IMR-90 (cell line): Measurements from ENCODE around the gene ABI3BP. TPM values are rescaled to one million over a fixed set of nuclear protein-coding genes. Genes with fewer than 3 reads are reported as not detected.

ENCODE experiments used
- ATAC-seq: fragments of 200-7000 bp; cut with Tn5 transposase; 2 replicates; pipeline ENCODE4 v1.9.1; 2020; ENCODE audit warnings: low read depth, mild to moderate bottlenecking, moderate library complexity
- BruUV-seq: library from RNA; stranded (reverse); fragments of 400-500 nt; replicated peaks from 2 replicates; lab custom pipeline; 2021; lab: Mats Ljungman, UMichigan
- CTCF ChIA-PET: fragments of 300-600 bp; formaldehyde crosslinking; extraction: SDS; loops from one replicate; lab custom pipeline; 2021; ENCODE audit warnings: antibody characterized with exemption; lab: Yijun Ruan, JAX
- POLR2A ChIA-PET: fragments of 300-600 bp; sonication (Branson Sonifier 250); formaldehyde crosslinking; loops from one replicate; lab custom pipeline; 2022; ENCODE audit warnings: antibody characterized with exemption; ENCODE audit not compliant: unreplicated experiment; lab: Charles Lee
- DNase-seq: peaks from one replicate; pipeline ENCODE4 v3.0.0; 2013
- H2AFZ ChIP-seq: replicated peaks from 2 replicates; pipeline ENCODE3; 2013; ENCODE audit warnings: low read length, mild to moderate bottlenecking; ENCODE audit not compliant: poor library complexity
- H2AK5ac ChIP-seq: 2 replicates; pipeline ENCODE4 v1.6.1; 2013; ENCODE audit warnings: low read depth, low read length, inconsistent platforms
- H2AK9ac ChIP-seq: replicated peaks from 2 replicates; pipeline ENCODE3; 2013; ENCODE audit warnings: mild to moderate bottlenecking, low read depth, low read length, moderate library complexity; ENCODE audit not compliant: poor library complexity
- H2BK120ac ChIP-seq: 2 replicates; pipeline ENCODE4 v1.6.1; 2013; ENCODE audit warnings: low read depth, low read length, inconsistent platforms
- H2BK15ac ChIP-seq: 3 replicates; pipeline ENCODE4 v1.6.1; 2013; ENCODE audit warnings: low read depth, low read length, inconsistent platforms
- H2BK20ac ChIP-seq: 2 replicates; pipeline ENCODE4 v1.6.1; 2013; ENCODE audit warnings: low read depth, mild to moderate bottlenecking, inconsistent platforms, low read length, moderate library complexity
- H2BK5ac ChIP-seq: 2 replicates; pipeline ENCODE4 v1.6.1; 2013; ENCODE audit warnings: mild to moderate bottlenecking, low read depth, low read length, inconsistent platforms; ENCODE audit not compliant: poor library complexity, severe bottlenecking
- H3K14ac ChIP-seq: replicated peaks from 2 replicates; pipeline ENCODE4 v1.6.1; 2013; ENCODE audit warnings: low read depth, low read length, inconsistent platforms
- H3K18ac ChIP-seq: 2 replicates; pipeline ENCODE4 v1.6.1; 2013; ENCODE audit warnings: low read depth, low read length, control low read depth
- H3K23ac ChIP-seq: 2 replicates; pipeline ENCODE4 v1.6.1; 2013; ENCODE audit warnings: low read depth, low read length, inconsistent platforms
- H3K27ac ChIP-seq: 2 replicates; pipeline ENCODE4 v1.5.1; 2013; ENCODE audit warnings: mild to moderate bottlenecking, control low read depth, low read length; ENCODE audit not compliant: insufficient read depth
- H3K27me3 ChIP-seq: 2 replicates; pipeline ENCODE4 v1.6.1; 2013; ENCODE audit warnings: low read length; ENCODE audit not compliant: control insufficient read depth, insufficient read depth
- H3K36me3 ChIP-seq: 2 replicates; pipeline ENCODE4 v1.6.1; 2013; ENCODE audit warnings: low read length, mixed read lengths; ENCODE audit not compliant: control insufficient read depth, insufficient read depth
- H3K4ac ChIP-seq: 2 replicates; pipeline ENCODE4 v1.6.1; 2013; ENCODE audit warnings: low read depth, low read length, inconsistent platforms
- H3K4me1 ChIP-seq: 2 replicates; pipeline ENCODE4 v1.6.1; 2013; ENCODE audit warnings: low read length, mixed read lengths; ENCODE audit not compliant: control insufficient read depth, insufficient read depth
- H3K4me2 ChIP-seq: 2 replicates; pipeline ENCODE4 v1.6.1; 2013; ENCODE audit warnings: low read depth, mild to moderate bottlenecking, control low read depth, low read length, moderate library complexity
- H3K4me3 ChIP-seq: 2 replicates; pipeline ENCODE4 v1.5.1; 2013; ENCODE audit warnings: low read depth, mild to moderate bottlenecking, control low read depth, low read length, moderate library complexity; ENCODE audit not compliant: insufficient read depth
- H3K56ac ChIP-seq: 2 replicates; pipeline ENCODE4 v1.6.1; 2013; ENCODE audit warnings: low read length, inconsistent platforms; ENCODE audit not compliant: insufficient read depth; ENCODE audit errors: extremely low read depth
- H3K79me1 ChIP-seq, 2 experiments: 2 replicates each; pipeline ENCODE4 v1.6.1; 2013; ENCODE audit warnings: low read length in 2 of 2, inconsistent platforms in 1 of 2, low read depth in 1 of 2
- H3K9ac ChIP-seq: 2 replicates; pipeline ENCODE4 v1.6.1; 2013; ENCODE audit warnings: low read depth, low read length, control low read depth
- H3K9me1 ChIP-seq: 2 replicates; pipeline ENCODE4 v1.6.1; 2013; ENCODE audit warnings: low read length, inconsistent platforms; ENCODE audit not compliant: insufficient read depth
- H3K9me3 ChIP-seq: 2 replicates; pipeline ENCODE4 v1.6.1; 2013; ENCODE audit warnings: low read length; ENCODE audit not compliant: control insufficient read depth, insufficient read depth
- H4K20me1 ChIP-seq: 2 replicates; pipeline ENCODE4 v1.6.1; 2013; ENCODE audit warnings: low read length, inconsistent platforms; ENCODE audit not compliant: insufficient read depth
- H4K5ac ChIP-seq: 2 replicates; pipeline ENCODE4 v1.6.1; 2013; ENCODE audit warnings: mild to moderate bottlenecking, low read depth, low read length, control low read depth
- H4K8ac ChIP-seq, 2 experiments: 2 replicates each; pipeline ENCODE4 v1.6.1; 2013; ENCODE audit warnings: low read depth in 2 of 2, low read length in 2 of 2, control low read depth in 1 of 2, inconsistent platforms in 1 of 2
- H4K91ac ChIP-seq: 2 replicates; pipeline ENCODE4 v1.6.1; 2013; ENCODE audit warnings: low read depth, low read length, inconsistent platforms; ENCODE audit not compliant: insufficient read depth
- BHLHE40 ChIP-seq: fragments of 150-350 bp; IDR thresholded peaks from 2 replicates; pipeline ENCODE4 v1.6.1; 2016; ENCODE audit warnings: mild to moderate bottlenecking, low read depth, low read length
- CEBPB ChIP-seq: IDR thresholded peaks from 2 replicates; pipeline ENCODE4 v1.6.1; 2012; ENCODE audit warnings: low read depth, low read length, improper control_type of control experiment
- dilution Hi-C: fragments of 300-500 bp; cut with HindIII; formaldehyde crosslinking; loops from one replicate; pipeline ENCODE4 v1.14.3; 2018; ENCODE audit warnings: low sequenced_read_pairs; ENCODE audit not compliant: unreplicated experiment
- in situ Hi-C: fragments of 300-500 bp; cut with MboI; formaldehyde crosslinking; loops from 3 replicates; pipeline ENCODE4 v1.14.3; 2019; ENCODE audit warnings: low sequenced_read_pairs, inconsistent platforms, mixed read lengths
- intact Hi-C: fragments of 100-400 bp; cut with micrococcal nuclease; formaldehyde crosslinking; loops from 2 replicates; pipeline ENCODE4 v1.10.0; 2022
- polyA plus RNA-seq, 3 experiments: library from polyadenylated mRNA; depleted of rRNA; stranded (reverse); fragments of >200 nt; gene quantifications; 2 replicates each; pipeline ENCODE4 v1.2.3, GENCODE V29; 2012; ENCODE audit warnings: low replicate concordance in 1 of 3
- total RNA-seq: library from RNA; depleted of rRNA; stranded (reverse); fragments of >200 nt; gene quantifications from 2 replicates; pipeline ENCODE4 v1.2.3, GENCODE V29; 2012
- TF ChIP-seq, protein P1 (sequence below): conservative IDR thresholded peaks from 2 replicates; pipeline ENCODE4 v1.5.1; 2012; ENCODE audit warnings: mild to moderate bottlenecking, low read depth, low read length, improper control_type of control experiment

The ABI3BP gene
- total and polyA plus RNA-seq, 2 of the 4 experiments (the other 2 are of a cell fraction) = 3.0 to 26.7 TPM

DNA sequence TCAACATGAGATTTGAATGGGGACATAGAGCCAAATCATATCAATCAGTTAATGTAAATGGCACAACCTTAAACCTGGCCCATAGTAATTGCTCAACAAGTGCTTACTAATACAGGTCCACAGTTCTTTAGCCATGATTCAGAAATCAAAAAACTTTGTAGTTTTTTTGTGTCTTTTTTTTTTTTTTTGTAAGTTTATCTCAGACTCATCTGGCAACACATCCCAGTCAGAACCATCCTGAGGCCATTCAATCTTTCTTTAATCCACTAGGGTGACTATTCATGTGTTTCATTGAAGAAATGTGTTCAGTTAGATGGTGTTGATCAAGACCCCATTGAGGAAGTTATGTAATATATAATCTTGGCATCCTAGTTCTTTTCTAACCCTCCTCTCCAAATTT, 65.4 kb downstream of the ABI3BP start:
- Histone ChIP-seq H2BK5ac (no peak overlapping the region), H3K14ac (no peak overlapping the region), H3K56ac (no peak overlapping the region), H4K8ac (no peak overlapping the region), H3K27me3 (no peaks in the 10 kb centered on the region), H3K18ac (no peak overlapping the region), H3K23ac (no peak overlapping the region), H3K4me1 (no peaks in the 10 kb centered on the region), H2BK120ac (no peak overlapping the region), H2AK9ac (no peak overlapping the region), H3K4ac (no peak overlapping the region), H2AFZ (no peak overlapping the region), H3K79me1 (no peaks in the 10 kb centered on the region), H2BK15ac (no peak overlapping the region), H2BK20ac (no peak overlapping the region), H3K9me1 (no peaks in the 10 kb centered on the region), H3K27ac (no peak overlapping the region), H4K20me1 (no peaks in the 10 kb centered on the region), H3K9me3 (no peaks in the 10 kb centered on the region), H3K4me2 (no peak overlapping the region), H4K5ac (no peak overlapping the region), H3K4me3 (no peak overlapping the region), H3K9ac (no peak overlapping the region), H3K36me3 (no peaks in the 10 kb centered on the region), H2AK5ac (no peak overlapping the region), H4K91ac (no peak overlapping the region)
- peak; percentile 43 for TF ChIP-seq CEBPB
- TF ChIP-seq, protein P1, sequence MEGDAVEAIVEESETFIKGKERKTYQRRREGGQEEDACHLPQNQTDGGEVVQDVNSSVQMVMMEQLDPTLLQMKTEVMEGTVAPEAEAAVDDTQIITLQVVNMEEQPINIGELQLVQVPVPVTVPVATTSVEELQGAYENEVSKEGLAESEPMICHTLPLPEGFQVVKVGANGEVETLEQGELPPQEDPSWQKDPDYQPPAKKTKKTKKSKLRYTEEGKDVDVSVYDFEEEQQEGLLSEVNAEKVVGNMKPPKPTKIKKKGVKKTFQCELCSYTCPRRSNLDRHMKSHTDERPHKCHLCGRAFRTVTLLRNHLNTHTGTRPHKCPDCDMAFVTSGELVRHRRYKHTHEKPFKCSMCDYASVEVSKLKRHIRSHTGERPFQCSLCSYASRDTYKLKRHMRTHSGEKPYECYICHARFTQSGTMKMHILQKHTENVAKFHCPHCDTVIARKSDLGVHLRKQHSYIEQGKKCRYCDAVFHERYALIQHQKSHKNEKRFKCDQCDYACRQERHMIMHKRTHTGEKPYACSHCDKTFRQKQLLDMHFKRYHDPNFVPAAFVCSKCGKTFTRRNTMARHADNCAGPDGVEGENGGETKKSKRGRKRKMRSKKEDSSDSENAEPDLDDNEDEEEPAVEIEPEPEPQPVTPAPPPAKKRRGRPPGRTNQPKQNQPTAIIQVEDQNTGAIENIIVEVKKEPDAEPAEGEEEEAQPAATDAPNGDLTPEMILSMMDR = no peak
- no peak for TF ChIP-seq BHLHE40
- in situ Hi-C loops (no loop called here), intact Hi-C loops (no loop called here), dilution Hi-C loops (no loop called here)
- ATAC-seq = no peak
- DNase-seq = peak; percentile 38
- ChIA-PET POLR2A (no interaction called here), CTCF (no interaction called here)
- BruUV-seq = no TSS peak
